ENCODE results near the gene APMAP.
"Not testable (repeated sequence)": the region's sequence is repeated elsewhere in the genome, so short reads cannot be mapped to it uniquely, and the experiment has no call there.

The APMAP gene

GRCh38 chr20:24952376-24953208, 40.0 kb downstream of the APMAP start:
- no peak for DNase-seq (ENCODE audit: low read depth)

DNA sequence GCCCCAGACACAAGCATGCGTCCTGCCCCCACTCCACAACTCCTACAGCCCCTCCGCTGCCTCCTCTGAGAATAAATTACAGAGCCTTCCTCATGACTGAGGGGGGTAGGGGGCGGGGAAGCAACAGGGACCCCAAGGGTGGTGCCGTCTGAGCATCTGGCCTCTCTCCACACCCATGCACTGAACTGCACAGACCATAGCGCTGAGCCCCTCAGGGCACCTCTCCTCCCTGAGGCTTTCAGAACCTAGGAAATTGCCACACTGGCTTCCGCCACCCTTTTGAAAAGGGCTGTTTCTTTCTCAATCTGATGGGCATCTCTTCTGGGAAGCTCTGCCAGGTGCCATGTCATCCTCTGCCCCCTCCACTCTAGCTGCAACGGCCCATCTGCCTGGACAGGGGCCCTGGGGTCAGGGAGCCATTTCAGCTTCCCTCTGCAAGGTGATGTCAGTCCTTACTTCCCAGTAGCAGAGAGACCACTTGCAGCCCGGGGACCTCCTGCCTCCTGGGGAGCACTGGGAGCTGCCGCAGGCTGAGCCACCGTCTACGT, 40.9 kb downstream of the APMAP start:
- DNase-seq (ENCODE audit: low read depth): no peak

DNA sequence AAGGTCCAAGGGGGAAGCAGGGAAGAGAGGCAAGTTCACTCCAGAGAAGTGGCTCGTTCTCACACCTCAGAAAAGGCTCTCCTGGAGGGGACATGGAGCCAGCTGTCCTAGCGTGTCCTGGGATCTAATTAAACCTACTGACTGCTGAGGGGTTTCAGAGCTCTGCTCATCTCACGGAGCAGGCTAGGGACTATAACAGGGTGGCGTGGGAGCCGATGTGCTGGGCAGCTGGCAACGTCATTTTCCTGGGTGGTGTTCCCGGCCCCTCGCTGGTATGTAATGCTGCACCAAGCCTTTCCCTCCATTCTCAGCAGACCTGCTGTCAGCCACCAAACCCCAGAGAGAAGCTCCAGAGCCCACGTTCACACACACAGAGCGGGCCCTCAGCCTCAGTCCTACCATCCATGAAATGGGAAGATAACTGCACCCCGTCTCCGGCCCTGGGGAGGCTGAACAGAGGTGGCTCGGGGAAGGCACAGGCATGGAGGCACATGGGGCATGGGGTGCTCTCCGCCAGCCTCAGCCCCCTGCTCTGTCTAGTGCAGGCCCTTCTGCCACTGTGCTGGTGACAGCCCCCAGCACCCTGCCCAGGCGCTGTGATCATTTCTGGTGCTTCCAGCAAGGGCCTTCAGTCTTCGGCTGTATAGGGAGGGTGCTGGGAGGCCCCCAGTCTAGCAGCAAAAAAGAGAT, 41.6 kb downstream of the APMAP start:
- no peak for DNase-seq (ENCODE audit: low read depth)

- no peak for DNase-seq (ENCODE audit: low read depth)
These were observed 42.3 kb downstream of the APMAP start for GRCh38 chr20:24950128-24950835.

- DNase-seq (ENCODE audit: low read depth): no peak
These were observed 42.8 kb downstream of the APMAP start for GRCh38 chr20:24949756-24950127.

- peak; percentile 77 for DNase-seq (ENCODE audit: low read depth)
These were observed 43.4 kb downstream of the APMAP start, which contains the start of gene CST7 for GRCh38 chr20:24948939-24949679. Gene CST7, plus strand, starts transcription at chr20:24949269. Its CDS starts 237 bp downstream, at chr20:24949506.

- DNase-seq (ENCODE audit: low read depth): not testable (repeated sequence)
These were observed 44.1 kb downstream of the APMAP start for GRCh38 chr20:24948396-24948938.

GRCh38 chr20:24946376-24946775, 46.2 kb downstream of the APMAP start:
- DNase-seq (ENCODE audit: low read depth): not testable (repeated sequence)

DNA sequence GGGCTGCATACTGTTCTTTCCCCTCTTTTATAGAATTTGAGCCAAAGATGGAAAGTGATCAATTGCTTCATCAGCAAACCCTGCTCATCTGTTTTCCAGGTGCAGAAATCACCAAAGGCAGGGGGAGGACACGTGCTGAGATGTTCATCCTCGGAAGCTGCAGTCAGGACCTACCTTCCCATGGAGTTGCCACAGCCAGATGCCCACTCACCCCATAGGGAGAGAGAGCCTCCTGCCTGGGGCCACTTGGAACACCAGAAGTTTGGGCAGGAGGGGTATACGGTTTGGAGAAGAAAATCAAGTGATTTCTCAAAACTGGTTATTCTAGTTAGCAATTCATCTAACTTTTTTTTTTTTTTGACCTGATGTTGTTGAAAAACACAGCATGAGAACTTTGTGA, 48.8 kb downstream of the APMAP start:
- DNase-seq (ENCODE audit: low read depth): no peak

- no peak for DNase-seq (ENCODE audit: low read depth)
These were observed 49.4 kb downstream of the APMAP start for GRCh38 chr20:24943196-24943595.

- no peak for DNase-seq (ENCODE audit: low read depth)
These were observed 49.9 kb downstream of the APMAP start for GRCh38 chr20:24942679-24943078.

DNA sequence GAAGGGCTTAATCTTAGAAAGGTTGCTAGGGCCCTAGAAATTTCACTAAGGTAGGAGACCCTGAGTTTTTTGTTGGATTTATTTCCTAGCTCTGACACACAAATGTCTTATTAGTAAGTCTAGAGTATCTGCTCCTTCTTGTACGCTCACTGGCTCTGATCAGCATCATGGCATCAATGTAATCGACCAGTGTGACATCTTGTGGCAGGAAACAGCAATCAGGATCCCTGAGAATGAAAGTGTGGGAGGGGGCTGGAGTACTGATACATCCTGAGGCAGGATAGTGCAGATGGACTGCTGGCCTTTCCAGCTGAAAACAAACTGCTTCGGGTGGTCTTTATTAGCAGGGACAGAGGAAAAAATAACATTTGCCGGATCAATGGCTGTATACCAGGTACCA, 53.5 kb downstream of the APMAP start:
- DNase-seq (ENCODE audit: low read depth): no peak

DNA sequence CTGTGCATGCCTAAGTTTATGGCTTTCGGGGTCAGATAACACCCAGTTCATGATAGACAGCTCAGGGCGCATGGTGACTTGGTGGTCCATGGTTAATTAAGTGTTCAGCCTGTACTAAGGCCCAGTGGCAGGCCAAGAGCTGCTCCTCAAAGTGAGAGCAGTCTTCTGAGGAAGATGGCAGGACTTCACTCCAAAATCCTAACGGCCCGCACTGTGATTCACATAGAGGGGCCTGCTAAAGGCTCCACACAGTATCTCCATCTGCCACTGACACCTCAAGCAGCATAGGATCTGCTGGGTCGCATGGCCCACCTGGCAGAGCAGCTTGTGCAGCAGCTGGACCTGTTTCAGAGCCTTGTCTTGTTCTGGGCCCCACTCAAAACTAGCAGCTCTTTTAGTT, 54.1 kb downstream of the APMAP start:
- no peak for DNase-seq (ENCODE audit: low read depth)

DNA sequence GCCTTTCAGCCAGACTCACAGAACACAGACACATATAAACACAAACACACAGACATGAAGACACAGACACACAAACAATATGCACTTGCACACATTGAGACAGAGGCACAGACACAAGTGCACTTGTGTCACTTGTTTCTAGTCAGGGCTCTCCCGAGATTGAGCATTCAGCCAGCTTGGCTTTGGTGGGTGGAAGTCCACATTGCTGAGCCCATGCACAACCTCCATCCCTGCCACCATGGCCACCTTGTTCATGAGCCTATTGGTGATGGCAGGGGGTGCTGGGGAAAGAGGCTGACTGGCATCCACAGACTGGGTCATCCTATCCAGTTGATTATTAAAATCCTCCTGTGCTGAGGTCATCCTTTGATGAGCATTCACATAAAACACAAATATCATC, 55.0 kb downstream of the APMAP start:
- no peak for DNase-seq (ENCODE audit: low read depth)

- DNase-seq (ENCODE audit: low read depth): no peak
These were observed 55.8 kb downstream of the APMAP start for GRCh38 chr20:24936526-24937407.

- no peak for DNase-seq (ENCODE audit: low read depth)
These were observed 56.6 kb downstream of the APMAP start for GRCh38 chr20:24935766-24936525.

DNA sequence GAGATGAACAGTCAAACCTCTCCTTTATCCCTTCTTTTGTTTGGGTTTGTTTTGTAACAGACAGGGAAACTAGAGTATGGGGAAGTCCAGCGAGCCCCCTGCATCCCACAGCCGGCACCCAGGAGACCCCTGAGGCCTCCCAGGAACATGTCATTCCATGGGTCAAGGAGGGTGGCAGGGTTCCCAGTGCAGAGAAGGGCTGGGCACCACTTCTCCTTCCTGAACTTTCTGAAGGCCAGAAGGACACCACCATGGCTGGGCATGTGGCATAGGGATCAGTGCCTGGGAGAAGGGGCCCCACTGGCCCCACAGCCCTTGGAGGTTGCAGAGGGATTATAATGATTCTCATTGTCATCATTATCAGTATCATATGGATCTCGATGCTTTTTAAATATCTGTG, 57.4 kb downstream of the APMAP start:
- no peak for DNase-seq (ENCODE audit: low read depth)

DNA sequence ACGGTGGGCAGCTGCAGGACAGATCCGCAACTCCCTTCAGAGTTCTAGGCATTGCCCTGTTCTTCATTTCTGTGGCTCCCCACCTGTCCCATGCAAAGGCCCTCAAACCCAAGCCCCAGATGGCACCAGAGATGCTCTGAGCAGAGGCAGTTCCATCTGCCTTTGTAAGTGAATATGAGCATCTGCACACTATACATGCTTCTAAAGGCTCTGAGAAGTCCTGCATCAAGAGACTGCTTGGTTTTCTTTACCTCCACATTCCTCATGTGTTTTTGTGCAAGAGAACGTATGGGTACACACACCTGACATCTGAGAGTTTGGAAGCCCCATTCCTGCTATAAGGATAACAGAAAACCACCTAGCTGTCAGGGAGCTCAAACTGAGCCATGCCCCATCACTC, 57.8 kb downstream of the APMAP start:
- no peak for DNase-seq (ENCODE audit: low read depth)

- no peak for DNase-seq (ENCODE audit: low read depth)
These were observed 58.4 kb downstream of the APMAP start for GRCh38 chr20:24934101-24934661.

Measured in stimulated activated CD4-positive, alpha-beta T cell treated with anti-CD3 and anti-CD28 coated beads, Interleukin-2, amount 100 ng/mL, for 4 hours (primary cell).